Vagina (tissue), 2 donors: ENCODE data around the gene ANKLE1.

ENCODE experiments used
- POLR2A ChIP-seq, 2 donors: fragments of 450-650 bp; IDR thresholded peaks; one replicate each; pipeline ENCODE4 v1.6.1; 2017; ENCODE audit warnings: antibody characterized with exemption in 2 of 2, mild to moderate bottlenecking in 2 of 2, moderate library complexity in 2 of 2
- TF ChIP-seq, protein P1 (sequence below), 3 experiments: fragments of 450-650 bp in 2 of 3; fragments of 200-600 bp in 1 of 3; sonication (generic) in 1 of 3; IDR thresholded peaks; one replicate each; pipeline ENCODE4 v1.5.1; 2017 to 2019; ENCODE audit warnings: antibody characterized with exemption in 3 of 3, mild to moderate bottlenecking in 2 of 3, moderate library complexity in 2 of 3

- TF ChIP-seq, protein P1, sequence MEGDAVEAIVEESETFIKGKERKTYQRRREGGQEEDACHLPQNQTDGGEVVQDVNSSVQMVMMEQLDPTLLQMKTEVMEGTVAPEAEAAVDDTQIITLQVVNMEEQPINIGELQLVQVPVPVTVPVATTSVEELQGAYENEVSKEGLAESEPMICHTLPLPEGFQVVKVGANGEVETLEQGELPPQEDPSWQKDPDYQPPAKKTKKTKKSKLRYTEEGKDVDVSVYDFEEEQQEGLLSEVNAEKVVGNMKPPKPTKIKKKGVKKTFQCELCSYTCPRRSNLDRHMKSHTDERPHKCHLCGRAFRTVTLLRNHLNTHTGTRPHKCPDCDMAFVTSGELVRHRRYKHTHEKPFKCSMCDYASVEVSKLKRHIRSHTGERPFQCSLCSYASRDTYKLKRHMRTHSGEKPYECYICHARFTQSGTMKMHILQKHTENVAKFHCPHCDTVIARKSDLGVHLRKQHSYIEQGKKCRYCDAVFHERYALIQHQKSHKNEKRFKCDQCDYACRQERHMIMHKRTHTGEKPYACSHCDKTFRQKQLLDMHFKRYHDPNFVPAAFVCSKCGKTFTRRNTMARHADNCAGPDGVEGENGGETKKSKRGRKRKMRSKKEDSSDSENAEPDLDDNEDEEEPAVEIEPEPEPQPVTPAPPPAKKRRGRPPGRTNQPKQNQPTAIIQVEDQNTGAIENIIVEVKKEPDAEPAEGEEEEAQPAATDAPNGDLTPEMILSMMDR (IDR thresholded peaks at IDR 0.05), result no peak
- no peak for TF ChIP-seq POLR2A (IDR thresholded peaks at IDR 0.05)
These were observed 19.1 kb upstream of the ANKLE1 start for GRCh38 chr19:17262557-17262956.
